Ishikawa (cell line): ENCODE data around the gene RAP1GAP.

Experiments used
- CEBPB ChIP-seq: IDR thresholded peaks from 2 replicates; pipeline ENCODE4 v1.6.1; 2012
- CREB1 ChIP-seq: IDR thresholded peaks from 2 replicates; pipeline ENCODE4 v1.6.1; 2012; ENCODE audit warnings: low read depth
- EGR1 ChIP-seq: IDR thresholded peaks from 2 replicates; pipeline ENCODE4 v1.6.1; 2012
- EP300 ChIP-seq: IDR thresholded peaks from 2 replicates; pipeline ENCODE4 v1.6.1; 2012; ENCODE audit warnings: borderline replicate concordance
- FOXM1 ChIP-seq: IDR thresholded peaks from 2 replicates; pipeline ENCODE4 v1.6.1; 2012; ENCODE audit warnings: low read depth, borderline replicate concordance
- NFIC ChIP-seq: IDR thresholded peaks from 2 replicates; pipeline ENCODE4 v1.6.1; 2012
- RAD21 ChIP-seq: IDR thresholded peaks from 2 replicates; pipeline ENCODE4 v1.6.1; 2012; ENCODE audit warnings: low read depth
- TAF1 ChIP-seq: IDR thresholded peaks from 2 replicates; pipeline ENCODE4 v1.6.1; 2012; ENCODE audit warnings: low read depth, mild to moderate bottlenecking
- TCF12 ChIP-seq: IDR thresholded peaks from 2 replicates; pipeline ENCODE4 v1.6.1; 2012; ENCODE audit warnings: low read depth
- TEAD4 ChIP-seq: IDR thresholded peaks from 2 replicates; pipeline ENCODE4 v1.6.1; 2012
- YY1 ChIP-seq: IDR thresholded peaks from 2 replicates; pipeline ENCODE4 v1.6.1; 2012; ENCODE audit warnings: low read depth
- ZBTB7A ChIP-seq: IDR thresholded peaks from 2 replicates; pipeline ENCODE4 v1.6.1; 2012; ENCODE audit warnings: low read depth
- TF ChIP-seq, protein P1 (sequence below): IDR thresholded peaks from 2 replicates; pipeline ENCODE4 v1.6.1; 2012
- TF ChIP-seq, protein P2 (sequence below): IDR thresholded peaks from 2 replicates; pipeline ENCODE4 v1.6.1; 2012
- TF ChIP-seq, protein P3 (sequence below): IDR thresholded peaks from 2 replicates; pipeline ENCODE4 v1.6.1; 2012; ENCODE audit warnings: low read depth, mild to moderate bottlenecking

RAP1GAP gene

DNA sequence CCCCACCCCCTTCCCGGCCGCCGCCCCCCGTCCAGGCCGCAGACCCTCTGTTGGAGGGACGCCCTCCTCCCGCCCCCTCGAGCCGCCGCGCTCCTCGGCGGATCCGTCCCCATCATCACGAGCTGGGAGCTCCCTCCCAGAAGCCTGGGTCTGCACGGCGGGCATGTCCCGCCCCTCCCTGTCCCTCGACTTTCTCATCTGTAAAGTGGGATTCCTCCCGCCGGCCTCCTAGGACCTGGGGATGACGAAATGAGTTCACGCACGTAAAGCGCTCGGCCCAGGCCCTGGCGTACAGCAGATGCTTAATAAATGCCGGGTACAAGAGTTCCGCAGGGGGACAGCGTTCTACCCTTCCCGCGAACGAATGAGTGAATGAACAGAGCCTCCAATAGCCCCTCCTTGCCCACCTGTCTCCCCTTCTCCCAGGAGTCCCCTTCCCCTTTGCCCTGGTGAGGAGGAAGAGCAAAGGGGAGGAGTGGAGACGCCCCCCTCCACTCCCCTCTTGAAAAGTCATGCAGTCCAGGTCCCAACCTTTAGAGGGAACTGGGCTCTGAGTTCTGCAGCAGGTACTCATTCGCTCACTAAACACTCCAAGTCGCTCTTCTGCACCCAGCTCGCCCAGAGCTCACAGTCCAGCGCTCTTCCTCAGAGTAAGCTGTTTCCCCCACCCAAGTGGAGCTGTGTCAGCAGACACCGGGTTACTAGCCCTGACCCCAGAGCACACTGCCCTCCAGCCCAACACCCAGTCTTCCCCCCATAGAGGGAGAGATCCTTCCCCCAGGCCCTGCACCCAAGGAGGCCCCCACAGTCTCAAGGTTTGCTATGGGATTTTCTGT lies 16.8 kb downstream of the RAP1GAP start:
- TF ChIP-seq, protein P1, sequence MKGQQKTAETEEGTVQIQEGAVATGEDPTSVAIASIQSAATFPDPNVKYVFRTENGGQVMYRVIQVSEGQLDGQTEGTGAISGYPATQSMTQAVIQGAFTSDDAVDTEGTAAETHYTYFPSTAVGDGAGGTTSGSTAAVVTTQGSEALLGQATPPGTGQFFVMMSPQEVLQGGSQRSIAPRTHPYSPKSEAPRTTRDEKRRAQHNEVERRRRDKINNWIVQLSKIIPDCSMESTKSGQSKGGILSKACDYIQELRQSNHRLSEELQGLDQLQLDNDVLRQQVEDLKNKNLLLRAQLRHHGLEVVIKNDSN = no peak
- TF ChIP-seq, protein P2, sequence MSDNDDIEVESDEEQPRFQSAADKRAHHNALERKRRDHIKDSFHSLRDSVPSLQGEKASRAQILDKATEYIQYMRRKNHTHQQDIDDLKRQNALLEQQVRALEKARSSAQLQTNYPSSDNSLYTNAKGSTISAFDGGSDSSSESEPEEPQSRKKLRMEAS = no peak
- TF ChIP-seq ZBTB7A = peak; percentile 44; the same call in 1 of the 2 replicates

DNA sequence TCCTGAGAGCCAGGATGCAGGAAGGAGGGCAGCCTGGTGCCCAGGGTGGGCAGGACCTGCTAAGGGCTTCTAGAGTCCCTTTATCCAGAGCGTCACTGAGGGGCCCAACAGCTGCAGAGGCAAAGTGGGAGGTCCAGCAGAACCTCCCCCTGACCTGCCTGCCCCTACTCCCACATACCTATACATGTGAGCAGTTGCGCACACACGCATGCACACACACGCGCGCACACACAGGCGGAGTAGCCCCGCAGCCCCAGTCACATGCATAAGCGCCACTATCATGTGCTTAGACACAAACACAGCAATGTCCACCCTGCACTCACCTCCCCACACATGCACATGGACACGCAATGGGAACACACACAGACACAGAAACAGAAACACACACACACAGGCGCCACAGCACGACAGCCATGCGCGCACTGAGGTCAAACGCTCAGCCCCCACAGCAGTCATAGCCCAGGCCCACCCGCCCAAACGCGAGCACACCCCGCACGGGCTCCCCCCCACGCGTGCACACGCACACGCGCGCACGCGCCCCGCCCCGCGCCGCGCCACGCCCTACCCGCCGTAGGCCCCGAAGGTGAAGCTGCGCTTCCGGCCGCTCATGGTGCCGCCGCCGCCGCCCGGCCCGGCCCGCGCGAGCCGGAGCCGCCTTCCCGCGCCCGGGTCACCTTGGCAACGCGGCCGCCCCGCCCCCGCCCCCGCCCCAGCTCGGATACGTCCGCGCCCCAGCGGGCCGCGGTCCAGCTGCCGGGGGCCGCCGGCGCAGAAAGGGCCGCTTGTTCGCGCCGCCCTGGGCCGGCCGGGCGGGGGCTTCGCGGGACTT lies 17.7 kb downstream of the RAP1GAP start:
- TF ChIP-seq, protein P2 = 0 out of 2 replicates have a peak, but pooled peaks have one; percentile 51
- TF ChIP-seq, protein P3, sequence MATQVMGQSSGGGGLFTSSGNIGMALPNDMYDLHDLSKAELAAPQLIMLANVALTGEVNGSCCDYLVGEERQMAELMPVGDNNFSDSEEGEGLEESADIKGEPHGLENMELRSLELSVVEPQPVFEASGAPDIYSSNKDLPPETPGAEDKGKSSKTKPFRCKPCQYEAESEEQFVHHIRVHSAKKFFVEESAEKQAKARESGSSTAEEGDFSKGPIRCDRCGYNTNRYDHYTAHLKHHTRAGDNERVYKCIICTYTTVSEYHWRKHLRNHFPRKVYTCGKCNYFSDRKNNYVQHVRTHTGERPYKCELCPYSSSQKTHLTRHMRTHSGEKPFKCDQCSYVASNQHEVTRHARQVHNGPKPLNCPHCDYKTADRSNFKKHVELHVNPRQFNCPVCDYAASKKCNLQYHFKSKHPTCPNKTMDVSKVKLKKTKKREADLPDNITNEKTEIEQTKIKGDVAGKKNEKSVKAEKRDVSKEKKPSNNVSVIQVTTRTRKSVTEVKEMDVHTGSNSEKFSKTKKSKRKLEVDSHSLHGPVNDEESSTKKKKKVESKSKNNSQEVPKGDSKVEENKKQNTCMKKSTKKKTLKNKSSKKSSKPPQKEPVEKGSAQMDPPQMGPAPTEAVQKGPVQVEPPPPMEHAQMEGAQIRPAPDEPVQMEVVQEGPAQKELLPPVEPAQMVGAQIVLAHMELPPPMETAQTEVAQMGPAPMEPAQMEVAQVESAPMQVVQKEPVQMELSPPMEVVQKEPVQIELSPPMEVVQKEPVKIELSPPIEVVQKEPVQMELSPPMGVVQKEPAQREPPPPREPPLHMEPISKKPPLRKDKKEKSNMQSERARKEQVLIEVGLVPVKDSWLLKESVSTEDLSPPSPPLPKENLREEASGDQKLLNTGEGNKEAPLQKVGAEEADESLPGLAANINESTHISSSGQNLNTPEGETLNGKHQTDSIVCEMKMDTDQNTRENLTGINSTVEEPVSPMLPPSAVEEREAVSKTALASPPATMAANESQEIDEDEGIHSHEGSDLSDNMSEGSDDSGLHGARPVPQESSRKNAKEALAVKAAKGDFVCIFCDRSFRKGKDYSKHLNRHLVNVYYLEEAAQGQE = no peak
- no peak for TF ChIP-seq ZBTB7A
- TF ChIP-seq EGR1 = 0 out of 2 replicates have a peak, but pooled peaks have one; percentile 36

DNA sequence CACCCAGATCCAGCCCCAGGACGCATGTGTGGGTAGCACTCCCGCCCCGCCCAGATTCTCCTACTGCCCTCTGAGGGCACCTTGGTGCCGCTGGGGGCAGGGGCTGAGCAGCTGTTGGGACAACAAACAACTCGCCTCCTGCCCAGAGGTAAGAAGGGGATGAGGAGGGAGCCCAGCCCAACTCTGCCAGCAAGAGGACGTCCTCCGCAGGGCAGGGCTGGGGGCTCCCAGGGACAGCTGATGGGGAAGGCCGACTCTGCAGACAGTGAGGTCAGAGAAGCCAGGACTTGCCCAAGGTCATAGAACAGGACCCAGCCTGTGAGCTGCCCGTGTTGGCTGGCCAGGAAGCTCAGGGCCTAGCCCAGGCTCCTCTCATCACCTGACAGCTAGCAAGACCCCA lies 18.8 kb downstream of the RAP1GAP start:
- TF ChIP-seq, protein P1 = no peak
- no peak for TF ChIP-seq TEAD4
- TF ChIP-seq RAD21 = no peak
- no peak for TF ChIP-seq YY1
- no peak for TF ChIP-seq EP300
- no peak for TF ChIP-seq CEBPB
- TF ChIP-seq CREB1 = no peak
- no peak for TF ChIP-seq EGR1
- no peak for TF ChIP-seq FOXM1
- TF ChIP-seq NFIC = no peak
- TF ChIP-seq ZBTB7A = no peak
- TF ChIP-seq, protein P2 = no peak
- TF ChIP-seq, protein P3 = no peak
- TF ChIP-seq TCF12 = no peak
- no peak for TF ChIP-seq TAF1

DNA sequence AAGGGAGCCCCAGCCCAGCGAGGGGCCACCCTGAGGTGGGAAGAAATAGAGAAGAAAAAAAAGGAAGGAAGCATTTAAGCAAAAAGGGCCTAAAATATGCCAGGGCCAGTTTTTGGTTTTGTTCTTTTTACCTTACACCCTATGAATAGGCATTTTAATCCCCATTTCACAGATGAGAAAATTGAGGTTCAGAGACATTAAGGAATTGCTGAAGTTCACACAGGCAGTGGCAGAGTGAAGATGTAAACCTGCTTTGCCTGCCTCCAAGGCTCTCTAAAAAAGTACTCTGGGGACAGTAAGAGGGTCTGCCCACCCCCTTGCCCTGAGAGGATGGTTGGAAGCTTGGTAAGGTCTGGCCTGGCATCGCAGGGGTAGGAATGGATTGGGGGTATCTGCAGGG lies 19.8 kb downstream of the RAP1GAP start:
- TF ChIP-seq CREB1 (no peak), YY1 (no peak), CEBPB (no peak), ZBTB7A (no peak), NFIC (no peak), TAF1 (no peak), FOXM1 (no peak)
- TF ChIP-seq, protein P2 = no peak

DNA sequence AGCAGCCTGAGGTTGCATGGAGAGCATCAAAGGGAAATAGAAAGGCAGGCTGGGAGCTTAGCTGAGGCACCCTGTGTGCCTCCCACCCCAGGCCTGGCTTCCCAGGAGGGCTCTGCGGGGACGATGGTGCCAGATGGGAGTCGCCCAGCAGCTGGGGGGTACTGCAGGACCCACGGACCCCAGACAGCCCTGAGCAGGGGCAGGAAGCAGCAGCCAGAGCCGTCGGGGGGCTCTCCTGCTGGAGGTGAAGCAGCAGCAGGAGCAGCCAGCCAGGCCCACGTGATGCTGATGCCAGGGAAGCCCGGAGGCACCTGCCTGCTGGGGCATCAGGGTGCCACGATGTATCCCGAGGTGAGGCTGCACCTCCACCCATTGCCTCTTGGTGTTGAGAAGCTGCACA lies 20.4 kb downstream of the RAP1GAP start:
- TF ChIP-seq, protein P1 = no peak
- no peak for TF ChIP-seq RAD21
- TF ChIP-seq CREB1 = no peak
- no peak for TF ChIP-seq EP300
- no peak for TF ChIP-seq FOXM1
- TF ChIP-seq NFIC = no peak
- TF ChIP-seq EGR1 = no peak
- no peak for TF ChIP-seq YY1
- TF ChIP-seq, protein P3 = no peak
- TF ChIP-seq CEBPB = no peak
- no peak for TF ChIP-seq ZBTB7A
- no peak for TF ChIP-seq TCF12
- no peak for TF ChIP-seq TEAD4
